Heart right ventricle (tissue), 16 donors: ENCODE results near the gene TXNDC15. TPM values are rescaled to one million over a fixed set of nuclear protein-coding genes. Genes with fewer than 3 reads are reported as not detected.
"Not testable (repeated sequence)": the region's sequence is repeated elsewhere in the genome, so short reads cannot be mapped to it uniquely, and the experiment has no call there.

ENCODE experiments used
- ATAC-seq, 8 donors: fragments of 200-7000 bp; cut with Tn5 transposase; one replicate each; pipeline ENCODE4 v1.9.1; 2020; ENCODE audit warnings: mild to moderate bottlenecking in 8 of 8, moderate library complexity in 8 of 8, moderate number of reproducible peaks in 1 of 8
- DNase-seq, 2 donors: peaks; one replicate each; pipeline ENCODE4 v3.0.0-alpha.2; 2020
- H3K27ac ChIP-seq, 10 donors: fragments of 200-600 bp; sonication (generic) in 2 of 10; one replicate each; pipeline versions ENCODE4 v1.5.0 to v1.8.0; 2020 to 2022; ENCODE audit warnings: mild to moderate bottlenecking in 3 of 10
- H3K27me3 ChIP-seq, 7 donors: fragments of 200-600 bp; one replicate each; pipeline ENCODE4 v1.8.0; 2021 to 2022; ENCODE audit warnings: mild to moderate bottlenecking in 2 of 7
- H3K36me3 ChIP-seq, 9 donors: fragments of 200-600 bp; sonication (generic) in 1 of 9; one replicate each; pipeline versions ENCODE4 v1.5.0 to v1.8.0; 2020 to 2022; ENCODE audit warnings: mild to moderate bottlenecking in 2 of 9
- H3K4me1 ChIP-seq, 9 donors: fragments of 200-600 bp; sonication (generic) in 1 of 9; one replicate each; pipeline versions ENCODE4 v1.5.0 to v1.8.0; 2020 to 2022; ENCODE audit warnings: mild to moderate bottlenecking in 4 of 9
- H3K4me3 ChIP-seq, 10 donors: fragments of 200-600 bp; sonication (generic) in 2 of 10; one replicate each; pipeline versions ENCODE4 v1.5.0 to v1.8.0; 2020 to 2022; ENCODE audit warnings: mild to moderate bottlenecking in 7 of 10, moderate library complexity in 2 of 10
- H3K9me3 ChIP-seq, 11 donors: fragments of 200-600 bp in 10 of 11; sonication (generic) in 2 of 11; one replicate each; pipeline versions ENCODE4 v1.5.0 to v1.8.0; 2013 to 2022; ENCODE audit warnings: mild to moderate bottlenecking in 2 of 11, control low read depth in 1 of 11, moderate library complexity in 1 of 11
- CTCF ChIP-seq, 9 donors: fragments of 200-600 bp; sonication (generic) in 2 of 9; IDR thresholded peaks; one replicate each; pipeline versions ENCODE4 v1.5.0 to v1.8.0; 2021 to 2022; ENCODE audit warnings: antibody characterized with exemption in 9 of 9, mild to moderate bottlenecking in 5 of 9, moderate library complexity in 1 of 9
- WGBS, 2 donors: extraction: QIAGEN DNeasy Blood & Tissue Kit; methylation state at CpG; one replicate each; pipeline ENCODE4 v1.1.7; 2013; ENCODE audit warnings: inconsistent platforms in 1 of 2; 5-methylcytosine and 5-hydroxymethylcytosine counted together
- intact Hi-C, 10 donors: fragments of 100-400 bp; cut with DNase I; formaldehyde crosslinking; loops; one replicate each; pipeline versions ENCODE4 v1.11.1 to v1.14.2; 2022
- polyA plus RNA-seq, 2 donors: library from polyadenylated mRNA; stranded (reverse); fragments of 200-250 nt; gene quantifications; one replicate each; pipeline ENCODE4 v1.2.3, GENCODE V29; 2013
- total RNA-seq, 10 donors: library from RNA; stranded (reverse); fragmentation: NEBNext Ultra II Directional in 3 of 10; extraction: Animal tissue kit (Norgen Biotek cat#: 25700) in 3 of 10; gene quantifications; one replicate each; pipeline versions ENCODE4 v1.2.1 to v1.2.4, GENCODE V29; 2021 to 2023
- donor health status: Arrhythmogenic right ventricular cardiomyopathy.
- donor health status: ischemic (EF 13 %, LVEDD 7.1; RV severe dilation, severe dysfunction).
- donor health status: healthy with polysubstance abuse.
- donor health status: DM: no; HTN: yes; CAD: no.
- donor health status: DM: no; HTN: no; CAD: no.
- donor health status: ischemic (EF 25% LVEDD 6.9; RV normal size, moderate dysfunction).
- donor health status: ischemic (EF 25% LVEDD 5.7; RV mildly dilated, moderate dysfunction).
- donor health status: healthy.
- donor health status: DM: yes; HTN: yes; CAD: no.
- donor health status: Ischemic cardiomyopathy.
- donor health status: ischemic (EF 35%, LVEDD 5.7; RV mildly dilated, moderate dysfunction).
- donor health status: nonischemic (EF 11% LVEDD 7.7; RV severe dilation, severe dysfunction).
- donor health status: DM: yes; HTN: yes; CAD: no.
- donor health status: PGD.
- donor health status: ischemic (EF 29% LVEDD 5.4; RV normal size, mild dysfunction).
- donor health status: nonischemic (EF 23%, LVEDD 6.1; RV moderate dilation, normal function).

Gene TXNDC15
- total and polyA plus RNA-seq, 12 donors = 37.5 to 72.7 (median 58.2) TPM

- 84 to 86% methylated on average over 3 of the region's 3 CpGs for WGBS, 2 donors
- intact Hi-C loops = no loop called here
- H3K4me1 ChIP-seq = peaks cover 3 to 45% (median 31%) of the 10 kb centered on the region in 9 donors
- no peaks in the 10 kb centered on the region for H3K27me3 ChIP-seq
- ATAC-seq (no peak), DNase-seq (no peak)
- H3K9me3 ChIP-seq = no peaks in the 10 kb centered on the region
- H3K4me3 ChIP-seq = no peak overlapping the region
- peaks cover 0 to 6% (median 0%) of the 10 kb centered on the region in 9 donors for H3K36me3 ChIP-seq
- H3K27ac ChIP-seq = no peak overlapping the region
- TF ChIP-seq CTCF (IDR thresholded peaks at IDR 0.05) = no peak
These were observed 4.2 kb downstream of the TXNDC15 start for GRCh38 chr5:134878403-134878802.

GRCh38 chr5:134879456-134879855 lies 5.3 kb downstream of the TXNDC15 start:
- ATAC-seq (no peak), DNase-seq (no peak)
- Histone ChIP-seq H3K36me3 (peaks cover 0 to 6% (median 0%) of the 10 kb centered on the region in 9 donors), H3K4me1 (peaks cover 3 to 39% (median 24%) of the 10 kb centered on the region in 9 donors), H3K4me3 (no peak overlapping the region), H3K9me3 (no peaks in the 10 kb centered on the region), H3K27ac (peak overlapping the region in 1 of 10 donors; percentile 1), H3K27me3 (no peaks in the 10 kb centered on the region)
- TF ChIP-seq CTCF (IDR thresholded peaks at IDR 0.05) = no peak
- WGBS, 2 donors = 66 to 69% methylated on average over 3 of the region's 3 CpGs
- intact Hi-C loops = no loop called here

- H3K27ac ChIP-seq, DNase-seq, H3K9me3 ChIP-seq, H3K4me3 ChIP-seq, H3K27me3 ChIP-seq, ATAC-seq, intact Hi-C loops, H3K36me3 ChIP-seq: not testable (repeated sequence)
- WGBS, 2 donors = 71 to 85% methylated on average over 1 to 2 of the region's 3 CpGs
- peaks cover 0 to 28% (median 13%) of the 10 kb centered on the region in 9 donors for H3K4me1 ChIP-seq
These were observed 6.8 kb downstream of the TXNDC15 start for GRCh38 chr5:134880937-134881336.

GRCh38 chr5:134881711-134882110 lies 7.5 kb downstream of the TXNDC15 start:
- 93 to 94% methylated on average over 16 to 26 of the region's 30 CpGs for WGBS, 2 donors
- H3K9me3 ChIP-seq, DNase-seq, intact Hi-C loops, H3K4me3 ChIP-seq, H3K27ac ChIP-seq, ATAC-seq, H3K36me3 ChIP-seq, H3K27me3 ChIP-seq: not testable (repeated sequence)
- H3K4me1 ChIP-seq = peaks cover 0 to 20% (median 13%) of the 10 kb centered on the region in 9 donors

GRCh38 chr5:134887593-134888159 lies 13.5 kb downstream of the TXNDC15 start:
- H3K27me3 ChIP-seq = no peaks in the 10 kb centered on the region
- ATAC-seq = no peak
- intact Hi-C loops = no loop called here
- no peak for DNase-seq
- WGBS, 2 donors = 89 to 90% methylated on average over 14 of the region's 14 CpGs
- H3K4me1 ChIP-seq = no peaks in the 10 kb centered on the region
- no peak for TF ChIP-seq CTCF (IDR thresholded peaks at IDR 0.05)
- no peak overlapping the region for H3K27ac ChIP-seq
- no peak overlapping the region for H3K4me3 ChIP-seq
- no peaks in the 10 kb centered on the region for H3K9me3 ChIP-seq
- peaks cover 0 to 48% (median 6%) of the 10 kb centered on the region in 9 donors for H3K36me3 ChIP-seq
